ENCODE data around the gene OR3A2. TPM values are rescaled to one million over a fixed set of nuclear protein-coding genes. Genes with fewer than 3 reads are reported as not detected.
"Not testable (repeated sequence)": the region's sequence is repeated elsewhere in the genome, so short reads cannot be mapped to it uniquely, and the experiment has no call there.

Gene OR3A2
- total RNA-seq (2021) (not detected in 2 replicates), Bru-seq, nascent RNA (not detected), BruChase-seq, experiment 1, labeled RNA remaining after a 2-hour chase (not detected), BruChase-seq, experiment 2, labeled RNA remaining after a 6-hour chase (not detected)
- long read RNA-seq, result 0 reads

DNA sequence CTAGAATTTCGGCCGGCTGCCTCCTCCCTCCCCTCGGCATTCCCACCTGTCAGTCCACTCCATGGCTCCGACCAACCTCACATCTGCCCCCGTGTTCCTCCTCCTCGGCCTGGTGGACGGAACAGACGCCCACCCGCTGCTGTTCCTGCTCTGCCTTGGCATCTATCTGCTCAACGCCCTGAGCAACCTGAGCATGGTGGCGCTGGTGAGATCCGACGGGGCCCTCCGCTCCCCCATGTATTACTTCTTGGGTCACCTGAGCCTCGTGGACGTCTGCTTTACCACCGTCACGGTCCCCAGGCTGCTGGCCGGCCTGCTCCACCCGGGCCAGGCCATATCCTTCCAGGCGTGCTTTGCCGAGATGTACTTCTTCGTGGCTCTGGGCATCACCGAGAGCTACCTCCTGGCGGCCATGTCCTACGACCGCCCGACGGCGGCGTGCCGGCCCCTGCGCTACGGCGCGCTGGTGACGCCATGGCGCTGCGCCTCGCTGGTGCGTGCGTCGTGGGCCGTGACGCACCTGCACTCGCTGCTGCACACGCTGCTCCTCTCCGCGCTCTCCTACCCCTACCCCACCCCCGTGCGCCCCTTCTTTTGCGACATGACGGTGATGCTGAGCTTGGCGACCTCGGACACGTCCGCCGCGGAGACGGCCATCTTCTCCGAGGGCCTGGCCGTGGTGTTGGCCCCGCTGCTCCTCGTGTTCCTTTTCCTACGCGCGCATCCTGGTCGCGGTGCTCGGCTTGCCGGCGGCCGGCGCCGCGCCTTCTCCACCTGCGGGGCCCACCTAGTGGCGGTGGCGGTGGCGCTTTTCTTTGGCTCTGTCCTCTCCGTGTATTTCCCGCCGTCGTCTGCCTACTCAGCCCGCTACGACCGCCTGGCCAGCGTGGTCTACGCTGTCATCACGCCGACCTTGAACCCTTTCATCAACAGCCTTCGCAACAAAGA is at the start of gene OR3A2:
Gene OR3A2 (minus strand): TSS at position 440 of the 948 bp plus-strand sequence.
- DNase-seq (ENCODE audit: low spot score), result no peak
- ChIA-PET CTCF (no interaction called here), POLR2A (ENCODE audit: low non-redundant PET) (no interaction called here)
- no peak for TF ChIP-seq EZH2 (IDR thresholded peaks at IDR 0.05; ENCODE audit: borderline replicate concordance, low read depth, low read length, poor library complexity, severe bottlenecking)
- TF ChIP-seq, protein P1, sequence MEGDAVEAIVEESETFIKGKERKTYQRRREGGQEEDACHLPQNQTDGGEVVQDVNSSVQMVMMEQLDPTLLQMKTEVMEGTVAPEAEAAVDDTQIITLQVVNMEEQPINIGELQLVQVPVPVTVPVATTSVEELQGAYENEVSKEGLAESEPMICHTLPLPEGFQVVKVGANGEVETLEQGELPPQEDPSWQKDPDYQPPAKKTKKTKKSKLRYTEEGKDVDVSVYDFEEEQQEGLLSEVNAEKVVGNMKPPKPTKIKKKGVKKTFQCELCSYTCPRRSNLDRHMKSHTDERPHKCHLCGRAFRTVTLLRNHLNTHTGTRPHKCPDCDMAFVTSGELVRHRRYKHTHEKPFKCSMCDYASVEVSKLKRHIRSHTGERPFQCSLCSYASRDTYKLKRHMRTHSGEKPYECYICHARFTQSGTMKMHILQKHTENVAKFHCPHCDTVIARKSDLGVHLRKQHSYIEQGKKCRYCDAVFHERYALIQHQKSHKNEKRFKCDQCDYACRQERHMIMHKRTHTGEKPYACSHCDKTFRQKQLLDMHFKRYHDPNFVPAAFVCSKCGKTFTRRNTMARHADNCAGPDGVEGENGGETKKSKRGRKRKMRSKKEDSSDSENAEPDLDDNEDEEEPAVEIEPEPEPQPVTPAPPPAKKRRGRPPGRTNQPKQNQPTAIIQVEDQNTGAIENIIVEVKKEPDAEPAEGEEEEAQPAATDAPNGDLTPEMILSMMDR (conservative IDR thresholded peaks at IDR 0.05; ENCODE audit: low read depth, low read length), result no peak
- Histone ChIP-seq H3K36me3 (ENCODE audit: insufficient read depth, low read length, poor library complexity, severe bottlenecking) (no peaks in the 10 kb centered on the region), H3K27ac (ENCODE audit: low read depth, low read length, poor library complexity, severe bottlenecking) (no peak within 1 kb of the TSS), H3K9me3 (ENCODE audit: low read depth, low read length, poor library complexity, severe bottlenecking) (no peaks in the 10 kb centered on the region), H3K27me3 (replicated peaks; ENCODE audit: insufficient read depth, low read depth, low read length, poor library complexity) (peaks cover 9% of the 10 kb centered on the region), H3K4me1 (ENCODE audit: insufficient read depth, low read length, poor library complexity, severe bottlenecking) (no peaks in the 10 kb centered on the region), H3K4me3 (ENCODE audit: low read depth, low read length, poor library complexity, severe bottlenecking) (no peak within 1 kb of the TSS)
- BruUV-seq (replicated peaks), result no TSS peak
- intact Hi-C loops (cut with micrococcal nuclease; ENCODE audit: unreplicated experiment), result no loop called here

DNA sequence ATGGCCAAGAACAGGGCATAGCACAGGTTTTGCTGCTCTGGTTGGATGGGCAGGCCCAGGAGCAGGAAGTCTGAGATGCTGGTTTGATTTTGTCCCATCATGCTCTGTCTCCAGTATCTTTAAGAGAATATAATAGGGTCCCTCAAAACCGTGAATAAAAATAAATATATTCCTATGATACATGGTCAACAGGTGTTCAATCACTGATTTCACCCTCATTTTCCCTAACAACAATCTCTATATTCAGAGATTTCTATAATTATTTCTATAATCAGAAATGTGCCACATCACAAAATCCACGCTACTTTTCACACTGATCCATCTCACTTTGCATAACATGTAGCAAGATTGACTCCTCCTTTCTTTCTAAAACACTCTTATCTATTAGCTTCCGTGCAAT is 47.6 kb upstream of the OR3A2 start, which contains the start of gene OR1E2:
Gene OR1E2 (minus strand): TSS at position 101 of the 400 bp plus-strand sequence. CDS start 0 bp downstream, at position 101.
- no TSS peak for BruUV-seq (replicated peaks)
- H3K9me3 ChIP-seq (ENCODE audit: low read depth, low read length, poor library complexity, severe bottlenecking), result no peaks in the 10 kb centered on the region
- no peak within 1 kb of the TSS for H3K4me3 ChIP-seq (ENCODE audit: low read depth, low read length, poor library complexity, severe bottlenecking)
- POLR2A ChIA-PET (ENCODE audit: low non-redundant PET), result interaction anchor here (0.5 kb wide), 1 partner anchor 78 kb away, joined by 3 read pairs; no protein-coding TSS in a partner anchor
- H3K4me1 ChIP-seq (ENCODE audit: insufficient read depth, low read length, poor library complexity, severe bottlenecking), result no peaks in the 10 kb centered on the region
- no peak within 1 kb of the TSS for H3K27ac ChIP-seq (ENCODE audit: low read depth, low read length, poor library complexity, severe bottlenecking)
- DNase-seq (ENCODE audit: low spot score), result no peak
- TF ChIP-seq, protein P1 (conservative IDR thresholded peaks at IDR 0.05; ENCODE audit: low read depth, low read length), result no peak
- no peak for TF ChIP-seq EZH2 (IDR thresholded peaks at IDR 0.05; ENCODE audit: borderline replicate concordance, low read depth, low read length, poor library complexity, severe bottlenecking)
- CTCF ChIA-PET, result no interaction called here
- peaks cover 8% of the 10 kb centered on the region for H3K27me3 ChIP-seq (replicated peaks; ENCODE audit: insufficient read depth, low read depth, low read length, poor library complexity)
- intact Hi-C loops (cut with micrococcal nuclease; ENCODE audit: unreplicated experiment), result no loop called here
- no peaks in the 10 kb centered on the region for H3K36me3 ChIP-seq (ENCODE audit: insufficient read depth, low read length, poor library complexity, severe bottlenecking)

DNA sequence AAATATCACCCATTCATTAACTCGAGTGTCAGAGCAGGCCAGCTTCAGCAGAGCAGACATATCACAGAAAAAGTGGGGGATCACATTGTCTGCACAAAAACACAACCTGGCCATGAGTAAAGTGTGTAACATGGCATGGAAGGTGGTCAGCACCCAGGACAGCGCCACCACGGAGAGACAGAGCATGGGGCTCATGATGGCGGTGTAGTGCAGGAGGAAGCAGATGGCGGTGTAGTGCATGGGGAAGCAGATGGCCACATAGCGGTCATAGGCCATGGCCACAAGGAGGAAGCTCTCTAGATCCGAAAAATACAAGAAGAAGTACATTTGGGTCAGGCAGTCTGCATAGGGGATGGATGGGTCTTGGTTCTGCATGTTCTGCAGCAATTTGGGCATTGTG is 47.1 kb upstream of the OR3A2 start:
- DNase-seq (ENCODE audit: low spot score); H3K4me1 ChIP-seq (ENCODE audit: insufficient read depth, low read length, poor library complexity, severe bottlenecking); H3K9me3 ChIP-seq (ENCODE audit: low read depth, low read length, poor library complexity, severe bottlenecking); CTCF ChIA-PET; BruUV-seq (replicated peaks); H3K36me3 ChIP-seq (ENCODE audit: insufficient read depth, low read length, poor library complexity, severe bottlenecking); H3K27me3 ChIP-seq (replicated peaks; ENCODE audit: insufficient read depth, low read depth, low read length, poor library complexity); H3K4me3 ChIP-seq (ENCODE audit: low read depth, low read length, poor library complexity, severe bottlenecking); intact Hi-C loops (cut with micrococcal nuclease; ENCODE audit: unreplicated experiment); POLR2A ChIA-PET (ENCODE audit: low non-redundant PET); H3K27ac ChIP-seq (ENCODE audit: low read depth, low read length, poor library complexity, severe bottlenecking): not testable (repeated sequence)
